PC-3 (cell line): ENCODE measurements around the gene ATIC.

Experiments
- CTCF ChIP-seq: fragments of 300-600 bp; sonication (generic); conservative IDR thresholded peaks from 2 replicates; pipeline ENCODE4 v1.5.1; 2017; ENCODE audit warnings: antibody characterized with exemption, low read depth, mild to moderate bottlenecking, low read length
- EZH2 ChIP-seq: fragments of 300-600 bp; sonication (generic); IDR thresholded peaks from one replicate; pipeline ENCODE4 v1.6.1; 2017; ENCODE audit warnings: antibody characterized with exemption, mild to moderate bottlenecking, low read length; ENCODE audit not compliant: unreplicated experiment
- EZH2phosphoT487 ChIP-seq: fragments of 300-600 bp; sonication (generic); IDR thresholded peaks from 2 replicates; pipeline ENCODE4 v1.6.1; 2018; ENCODE audit warnings: mild to moderate bottlenecking, antibody characterized with exemption, low read length, borderline replicate concordance

- TF ChIP-seq EZH2 = no peak
- no peak for TF ChIP-seq CTCF
- no peak for TF ChIP-seq EZH2phosphoT487
Observed at GRCh38 chr2:215354771-215355695, 43.2 kb downstream of the ATIC start.
